Parathyroid adenoma (tissue), 2 donors: ENCODE results near the gene OR10AD1.

ENCODE experiments used
- H2AFZ ChIP-seq: fragments of 300-600 bp; sonication (generic); one replicate; pipeline ENCODE4 v1.7.0; 2017; ENCODE audit warnings: antibody characterized with exemption, mild to moderate bottlenecking
- H3K27ac ChIP-seq: fragments of 300-600 bp; sonication (generic); one replicate; pipeline ENCODE4 v1.7.0; 2017
- H3K27me3 ChIP-seq: fragments of 300-600 bp; sonication (generic); one replicate; pipeline ENCODE4 v1.7.0; 2017; ENCODE audit warnings: low read length; ENCODE audit not compliant: control insufficient read depth, insufficient read depth
- H3K36me3 ChIP-seq: fragments of 300-600 bp; sonication (generic); one replicate; pipeline ENCODE4 v1.7.0; 2017; ENCODE audit warnings: low read length; ENCODE audit not compliant: control insufficient read depth, insufficient read depth
- H3K4me1 ChIP-seq: fragments of 300-600 bp; sonication (generic); one replicate; pipeline ENCODE4 v1.7.0; 2017; ENCODE audit warnings: control low read depth
- H3K4me2 ChIP-seq: fragments of 300-600 bp; sonication (generic); one replicate; pipeline ENCODE4 v1.7.0; 2017; ENCODE audit warnings: low read length
- H3K4me3 ChIP-seq: fragments of 300-600 bp; sonication (generic); one replicate; pipeline ENCODE4 v1.7.0; 2017; ENCODE audit warnings: low read depth, low read length
- H3K79me2 ChIP-seq: fragments of 300-600 bp; sonication (generic); one replicate; pipeline ENCODE4 v1.7.0; 2017; ENCODE audit warnings: control low read depth
- H3K9ac ChIP-seq: fragments of 300-600 bp; sonication (generic); one replicate; pipeline ENCODE4 v1.7.0; 2017; ENCODE audit warnings: mild to moderate bottlenecking
- H3K9me3 ChIP-seq: fragments of 300-600 bp; sonication (generic); one replicate; pipeline ENCODE4 v1.7.0; 2017; ENCODE audit warnings: low read length; ENCODE audit not compliant: control insufficient read depth
- CTCF ChIP-seq: fragments of 300-600 bp; sonication (generic); IDR thresholded peaks from one replicate; pipeline ENCODE4 v1.7.0; 2017; ENCODE audit warnings: antibody characterized with exemption, mild to moderate bottlenecking
- donor health status: primary hyperparathyroidism.

OR10AD1 gene

GRCh38 chr12:48164451-48164850 lies 38.6 kb downstream of the OR10AD1 start:
- Histone ChIP-seq H3K9me3 (no peaks in the 10 kb centered on the region), H3K27ac (peak overlapping the region; percentile 58), H2AFZ (peak overlapping the region; percentile 25), H3K36me3 (no peaks in the 10 kb centered on the region), H3K79me2 (no peaks in the 10 kb centered on the region), H3K4me2 (no peak overlapping the region), H3K27me3 (no peaks in the 10 kb centered on the region), H3K4me1 (peaks cover 34% of the 10 kb centered on the region), H3K4me3 (no peak overlapping the region), H3K9ac (no peak overlapping the region)
- TF ChIP-seq CTCF, result no peak

GRCh38 chr12:48163150-48163747 lies 39.8 kb downstream of the OR10AD1 start:
- Histone ChIP-seq H3K27me3 (no peaks in the 10 kb centered on the region), H3K4me1 (peaks cover 34% of the 10 kb centered on the region), H3K4me3 (peak overlapping the region; percentile 7), H3K27ac (peak overlapping the region; percentile 58), H3K9ac (no peak overlapping the region), H3K9me3 (no peaks in the 10 kb centered on the region), H3K36me3 (no peaks in the 10 kb centered on the region), H3K4me2 (peak overlapping the region; percentile 45), H2AFZ (peak overlapping the region; percentile 76), H3K79me2 (no peaks in the 10 kb centered on the region)
- no peak for TF ChIP-seq CTCF

GRCh38 chr12:48160807-48161206 lies 42.3 kb downstream of the OR10AD1 start:
- H3K9me3 ChIP-seq, result no peaks in the 10 kb centered on the region
- H3K4me2 ChIP-seq, result peak overlapping the region; percentile 12
- no peaks in the 10 kb centered on the region for H3K36me3 ChIP-seq
- H3K4me1 ChIP-seq, result peaks cover 41% of the 10 kb centered on the region
- TF ChIP-seq CTCF, result no peak
- H2AFZ ChIP-seq, result peak overlapping the region; percentile 25
- no peaks in the 10 kb centered on the region for H3K27me3 ChIP-seq
- no peak overlapping the region for H3K9ac ChIP-seq
- H3K79me2 ChIP-seq, result peaks cover 3% of the 10 kb centered on the region
- no peak overlapping the region for H3K4me3 ChIP-seq
- peak overlapping the region; percentile 58 for H3K27ac ChIP-seq

GRCh38 chr12:48160046-48160445 lies 43.0 kb downstream of the OR10AD1 start:
- Histone ChIP-seq H2AFZ (peak overlapping the region; percentile 5), H3K9ac (no peak overlapping the region), H3K4me1 (peaks cover 41% of the 10 kb centered on the region), H3K4me3 (no peak overlapping the region), H3K4me2 (no peak overlapping the region), H3K9me3 (no peaks in the 10 kb centered on the region), H3K36me3 (no peaks in the 10 kb centered on the region), H3K79me2 (peaks cover 3% of the 10 kb centered on the region), H3K27ac (peak overlapping the region; percentile 58), H3K27me3 (no peaks in the 10 kb centered on the region)
- no peak for TF ChIP-seq CTCF

GRCh38 chr12:48157889-48158370 lies 45.2 kb downstream of the OR10AD1 start:
- Histone ChIP-seq H3K9me3 (no peaks in the 10 kb centered on the region), H3K27ac (peak overlapping the region; percentile 93), H3K9ac (no peak overlapping the region), H2AFZ (peak overlapping the region; percentile 100), H3K4me2 (peak overlapping the region; percentile 92), H3K36me3 (no peaks in the 10 kb centered on the region), H3K4me1 (peaks cover 34% of the 10 kb centered on the region), H3K4me3 (peak overlapping the region; percentile 97), H3K79me2 (peaks cover 3% of the 10 kb centered on the region), H3K27me3 (no peaks in the 10 kb centered on the region)
- TF ChIP-seq CTCF, result no peak
